ENCODE data around the gene EOLA1. TPM values are rescaled to one million over a fixed set of nuclear protein-coding genes. Genes with fewer than 3 reads are reported as not detected.
"Not testable (repeated sequence)": the region's sequence is repeated elsewhere in the genome, so short reads cannot be mapped to it uniquely, and the experiment has no call there.

The EOLA1 gene
- polyA plus RNA-seq (ENCODE audit: insufficient read length) = 21.4 TPM

- DNase-seq (ENCODE audit: low read depth) = peak; percentile 60
These were observed at the start of gene EOLA1 for GRCh38 chrX:149540621-149541520. TSS of gene EOLA1 (plus strand) at chrX:149541012. CDS start at chrX:149545631, 4,619 bp downstream.

- DNase-seq (ENCODE audit: low read depth) = no peak
These were observed 49.0 kb upstream of the EOLA1 start for GRCh38 chrX:149491812-149492211.

GRCh38 chrX:149493567-149494562 lies 46.9 kb upstream of the EOLA1 start:
- no peak for DNase-seq (ENCODE audit: low read depth)

GRCh38 chrX:149494844-149495565 lies 45.8 kb upstream of the EOLA1 start:
- DNase-seq (ENCODE audit: low read depth) = no peak

- no peak for DNase-seq (ENCODE audit: low read depth)
These were observed 45.2 kb upstream of the EOLA1 start for GRCh38 chrX:149495573-149496071.

- DNase-seq (ENCODE audit: low read depth) = no peak
These were observed 43.8 kb upstream of the EOLA1 start for GRCh38 chrX:149497054-149497453.

- DNase-seq (ENCODE audit: low read depth) = no peak
These were observed 43.2 kb upstream of the EOLA1 start for GRCh38 chrX:149497626-149498025.

- no peak for DNase-seq (ENCODE audit: low read depth)
These were observed 42.0 kb upstream of the EOLA1 start for GRCh38 chrX:149498767-149499166.

GRCh38 chrX:149499766-149500165 lies 41.0 kb upstream of the EOLA1 start:
- DNase-seq (ENCODE audit: low read depth) = no peak

- DNase-seq (ENCODE audit: low read depth) = not testable (repeated sequence)
These were observed 37.9 kb upstream of the EOLA1 start for GRCh38 chrX:149502923-149503322.

- not testable (repeated sequence) for DNase-seq (ENCODE audit: low read depth)
These were observed 37.4 kb upstream of the EOLA1 start for GRCh38 chrX:149503446-149503845.

- DNase-seq (ENCODE audit: low read depth) = no peak
These were observed 36.4 kb upstream of the EOLA1 start for GRCh38 chrX:149504226-149504914.

- DNase-seq (ENCODE audit: low read depth) = peak; percentile 62
These were observed 35.7 kb upstream of the EOLA1 start, which contains the start of gene IDS for GRCh38 chrX:149504915-149505651. TSS of gene IDS (minus strand) at chrX:149505306. CDS start at chrX:149505137, 169 bp downstream.

GRCh38 chrX:149505671-149506070 lies 35.1 kb upstream of the EOLA1 start:
- DNase-seq (ENCODE audit: low read depth) = no peak

- DNase-seq (ENCODE audit: low read depth) = no peak
These were observed 34.5 kb upstream of the EOLA1 start for GRCh38 chrX:149506349-149506748.

- DNase-seq (ENCODE audit: low read depth) = no peak
These were observed 32.3 kb upstream of the EOLA1 start for GRCh38 chrX:149508467-149508866.

- DNase-seq (ENCODE audit: low read depth) = no peak
These were observed 30.4 kb upstream of the EOLA1 start for GRCh38 chrX:149510386-149510785.

GRCh38 chrX:149511081-149511480 lies 29.7 kb upstream of the EOLA1 start:
- DNase-seq (ENCODE audit: low read depth) = no peak

GRCh38 chrX:149512225-149512885 lies 28.5 kb upstream of the EOLA1 start:
- DNase-seq (ENCODE audit: low read depth) = no peak

All from forelimb muscle (tissue), 1 donor.